Neural cell (in vitro differentiated cells): ENCODE results near the gene STRN3. TPM values are rescaled to one million over a fixed set of nuclear protein-coding genes. Genes with fewer than 3 reads are reported as not detected.

Experiments
- H2AFZ ChIP-seq: fragments of 200-600, 300-800 bp; sonication (generic), shearing (Covaris generic); 2 replicates; pipeline ENCODE4 v1.6.0; 2014; ENCODE audit warnings: low read depth, mild to moderate bottlenecking, antibody characterized with exemption, low read length, moderate library complexity
- H3F3A ChIP-seq: fragments of 200-600 bp; shearing (Covaris generic); 2 replicates; pipeline ENCODE4 v1.6.1; 2016; ENCODE audit warnings: mild to moderate bottlenecking, moderate library complexity, mixed read lengths, antibody characterized with exemption, low read length; ENCODE audit not compliant: insufficient read depth, poor library complexity, severe bottlenecking
- H3K27ac ChIP-seq: fragments of 200-600, 300-800 bp; sonication (generic), shearing (Covaris generic); 2 replicates; pipeline ENCODE4 v1.5.1; 2014; ENCODE audit warnings: mild to moderate bottlenecking, low read length, moderate library complexity
- H3K27me3 ChIP-seq: fragments of 300-800, 200-600 bp; sonication (generic), shearing (Covaris generic); 2 replicates; pipeline ENCODE4 v1.6.0; 2014; ENCODE audit warnings: mild to moderate bottlenecking, low read depth, low read length, moderate library complexity; ENCODE audit not compliant: insufficient read depth
- H3K36me3 ChIP-seq: fragments of 300-800, 200-600 bp; sonication (generic), shearing (Covaris generic); 2 replicates; pipeline ENCODE4 v1.5.1; 2014; ENCODE audit warnings: mild to moderate bottlenecking, antibody characterized with exemption, low read length, moderate library complexity; ENCODE audit not compliant: insufficient read depth
- H3K4me2 ChIP-seq: fragments of 300-800, 200-600 bp; sonication (generic), shearing (Covaris generic); 2 replicates; pipeline ENCODE4 v1.6.0; 2014; ENCODE audit warnings: mild to moderate bottlenecking, low read length
- H3K4me3 ChIP-seq: fragments of 300-800, 200-600 bp; sonication (generic), shearing (Covaris generic); 2 replicates; pipeline ENCODE4 v1.5.1; 2014; ENCODE audit warnings: mild to moderate bottlenecking, low read length, moderate library complexity
- H3K79me2 ChIP-seq: fragments of 200-600 bp; shearing (Covaris generic); replicated peaks from 2 replicates; pipeline ENCODE4 v1.6.0; 2014; ENCODE audit warnings: mild to moderate bottlenecking, low read length, moderate library complexity; ENCODE audit not compliant: insufficient read depth
- H3K9ac ChIP-seq: fragments of 300-800, 200-600 bp; sonication (generic), shearing (Covaris generic); 2 replicates; pipeline ENCODE4 v1.6.1; 2016; ENCODE audit warnings: mild to moderate bottlenecking, low read length, mixed read lengths
- H3K9me2 ChIP-seq: fragments of 200-600 bp; shearing (Covaris generic); 2 replicates; pipeline ENCODE4 v1.6.1; 2016; ENCODE audit warnings: mild to moderate bottlenecking, low read length, mixed read lengths; ENCODE audit not compliant: insufficient read depth
- H3K9me3 ChIP-seq: fragments of 200-600, 300-800 bp; sonication (generic), shearing (Covaris generic); 2 replicates; pipeline ENCODE4 v1.6.1; 2016; ENCODE audit warnings: mild to moderate bottlenecking, mixed run types, low read length, moderate library complexity, mixed read lengths
- H4K20me1 ChIP-seq: fragments of 200-600 bp; shearing (Covaris generic); 2 replicates; pipeline ENCODE4 v1.6.1; 2016; ENCODE audit warnings: mild to moderate bottlenecking, mixed run types; ENCODE audit not compliant: insufficient read depth
- CTCF ChIP-seq: fragments of 450-650 bp; IDR thresholded peaks from 2 replicates; pipeline ENCODE4 v1.5.1; 2014; ENCODE audit warnings: antibody characterized with exemption, mild to moderate bottlenecking, moderate library complexity; ENCODE audit not compliant: poor library complexity, severe bottlenecking
- EP300 ChIP-seq: fragments of 450-650 bp; conservative IDR thresholded peaks from 2 replicates; pipeline ENCODE4 v1.6.1; 2014; ENCODE audit warnings: antibody characterized with exemption, mild to moderate bottlenecking, moderate library complexity; ENCODE audit not compliant: poor library complexity, severe bottlenecking
- EZH2 ChIP-seq: fragments of 200-600, 300-800 bp; shearing (Covaris generic), sonication (generic); IDR thresholded peaks from 2 replicates; pipeline ENCODE4 v1.6.1; 2014; ENCODE audit warnings: antibody characterized with exemption, low read length, borderline replicate concordance, mild to moderate bottlenecking; ENCODE audit not compliant: insufficient read depth, poor library complexity, severe bottlenecking
- MXI1 ChIP-seq: fragments of 450-650 bp; conservative IDR thresholded peaks from 2 replicates; pipeline ENCODE4 v1.6.1; 2014; ENCODE audit warnings: antibody characterized with exemption, mild to moderate bottlenecking; ENCODE audit not compliant: poor library complexity, severe bottlenecking
- POLR2AphosphoS5 ChIP-seq: IDR thresholded peaks from 2 replicates; pipeline ENCODE4 v1.6.1; 2012
- RAD21 ChIP-seq: fragments of 450-650 bp; conservative IDR thresholded peaks from 2 replicates; pipeline ENCODE4 v1.6.1; 2014; ENCODE audit warnings: antibody characterized with exemption, mild to moderate bottlenecking, moderate library complexity
- REST ChIP-seq: IDR thresholded peaks from 2 replicates; pipeline ENCODE4 v1.6.1; 2012; ENCODE audit warnings: borderline replicate concordance
- SMC3 ChIP-seq: fragments of 450-650 bp; conservative IDR thresholded peaks from 2 replicates; pipeline ENCODE4 v1.6.1; 2014; ENCODE audit warnings: antibody characterized with exemption, mild to moderate bottlenecking, moderate library complexity; ENCODE audit not compliant: poor library complexity
- TAF1 ChIP-seq: IDR thresholded peaks from 2 replicates; pipeline ENCODE4 v1.6.1; 2012; ENCODE audit warnings: low read depth
- polyA plus RNA-seq: library from polyadenylated mRNA; depleted of rRNA; stranded (reverse); fragments of >200 nt; gene quantifications from 2 replicates; pipeline ENCODE4 v1.2.3, GENCODE V29; 2014

Gene STRN3
- polyA plus RNA-seq, 1 donor from 2014 or later = 60.1 TPM

- Histone ChIP-seq H3K27ac (no peak overlapping the region), H3K79me2 (no peaks in the 10 kb centered on the region), H3K9me2 (no peaks in the 10 kb centered on the region), H4K20me1 (no peaks in the 10 kb centered on the region), H3F3A (no peaks in the 10 kb centered on the region), H3K4me2 (no peak overlapping the region), H3K27me3 (no peaks in the 10 kb centered on the region), H3K36me3 (peaks cover 7% of the 10 kb centered on the region), H3K4me3 (no peak overlapping the region), H3K9me3 (no peaks in the 10 kb centered on the region), H3K9ac (no peak overlapping the region), H2AFZ (no peak overlapping the region)
- TF ChIP-seq SMC3 (no peak), MXI1 (no peak), RAD21 (no peak), EZH2 (no peak), EP300 (no peak)
Measured at GRCh38 chr14:30893819-30894218, 132.4 kb downstream of the STRN3 start.

GRCh38 chr14:30889244-30889594 lies 137.0 kb downstream of the STRN3 start:
- H3K9me2 ChIP-seq = no peaks in the 10 kb centered on the region
- no peaks in the 10 kb centered on the region for H3K36me3 ChIP-seq
- H3K27ac ChIP-seq = no peak overlapping the region
- H3K4me2 ChIP-seq = no peak overlapping the region
- no peak for TF ChIP-seq TAF1
- no peak for TF ChIP-seq CTCF
- TF ChIP-seq RAD21 = no peak
- no peak for TF ChIP-seq SMC3
- no peak for TF ChIP-seq REST
- no peak for TF ChIP-seq MXI1
- TF ChIP-seq POLR2AphosphoS5 = no peak
- TF ChIP-seq EZH2 = no peak
- H4K20me1 ChIP-seq = no peaks in the 10 kb centered on the region
- no peaks in the 10 kb centered on the region for H3K27me3 ChIP-seq
- H3K4me3 ChIP-seq = no peak overlapping the region
- H3K9ac ChIP-seq = no peak overlapping the region
- no peaks in the 10 kb centered on the region for H3F3A ChIP-seq
- H2AFZ ChIP-seq = no peak overlapping the region
- no peaks in the 10 kb centered on the region for H3K79me2 ChIP-seq
- H3K9me3 ChIP-seq = no peaks in the 10 kb centered on the region
